Large intestine (tissue), 3 donors: ENCODE data around the gene SLC25A21. TPM values are rescaled to one million over a fixed set of nuclear protein-coding genes. Genes with fewer than 3 reads are reported as not detected.

Experiments
- DNase-seq, 2 donors: peaks; one replicate each; pipeline versions ENCODE4 v3.0.0 to v3.0.0-alpha.2; 2013
- H3K27ac ChIP-seq: one replicate; pipeline ENCODE4 v1.5.1; 2013; ENCODE audit warnings: low read length
- H3K27me3 ChIP-seq: 2 replicates; pipeline ENCODE4 v1.6.1; 2013; ENCODE audit warnings: low read length; ENCODE audit not compliant: control insufficient read depth, insufficient read depth
- H3K36me3 ChIP-seq: 2 replicates; pipeline ENCODE4 v1.6.1; 2013; ENCODE audit warnings: low read length; ENCODE audit not compliant: control insufficient read depth, insufficient read depth
- H3K4me1 ChIP-seq: one replicate; pipeline ENCODE4 v1.6.1; 2013; ENCODE audit warnings: low read length; ENCODE audit not compliant: control insufficient read depth, insufficient read depth
- H3K4me3 ChIP-seq: one replicate; pipeline ENCODE4 v1.5.1; 2013; ENCODE audit warnings: low read length
- H3K9me3 ChIP-seq: one replicate; pipeline ENCODE4 v1.6.1; 2013; ENCODE audit warnings: mild to moderate bottlenecking, low read depth, low read length, moderate library complexity; ENCODE audit not compliant: control insufficient read depth
- WGBS: methylation state at CpG from one replicate; pipeline ENCODE4 v1.1.5; 2013; ENCODE audit warnings: low lambda C conversion rate; ENCODE audit not compliant: insufficient coverage; 5-methylcytosine and 5-hydroxymethylcytosine counted together
- polyA plus RNA-seq: library from polyadenylated mRNA; unstranded; fragments of 120-200 nt; gene quantifications from one replicate; pipeline ENCODE4 v1.2.1, GENCODE V29; 2013

The SLC25A21 gene
- polyA plus RNA-seq, 1 donor = 0.58 TPM

DNA sequence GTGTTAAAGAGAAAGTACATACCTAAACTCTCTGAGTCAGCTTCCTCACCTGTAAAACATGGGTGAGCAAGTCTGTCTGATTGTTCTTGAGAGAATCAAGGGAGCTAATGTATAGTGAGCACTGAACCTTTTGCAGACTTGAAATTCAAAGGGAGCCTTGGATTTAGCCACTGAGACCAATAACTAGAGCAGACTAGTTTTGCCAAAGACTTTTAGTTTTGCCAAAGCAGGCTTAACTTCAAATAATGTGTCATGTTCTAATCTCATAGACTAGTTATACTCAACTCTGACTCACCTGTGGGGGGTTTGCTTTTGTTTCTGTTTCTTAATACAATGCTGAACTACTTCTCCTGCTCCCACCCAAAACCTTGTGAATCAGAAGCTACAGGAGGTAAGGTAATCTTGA, 123.7 kb downstream of the SLC25A21 start:
- Histone ChIP-seq H3K9me3 (no peaks in the 10 kb centered on the region), H3K4me1 (no peaks in the 10 kb centered on the region), H3K36me3 (no peaks in the 10 kb centered on the region), H3K27ac (no peak overlapping the region), H3K27me3 (no peaks in the 10 kb centered on the region), H3K4me3 (no peak overlapping the region)
- no peak for DNase-seq

DNA sequence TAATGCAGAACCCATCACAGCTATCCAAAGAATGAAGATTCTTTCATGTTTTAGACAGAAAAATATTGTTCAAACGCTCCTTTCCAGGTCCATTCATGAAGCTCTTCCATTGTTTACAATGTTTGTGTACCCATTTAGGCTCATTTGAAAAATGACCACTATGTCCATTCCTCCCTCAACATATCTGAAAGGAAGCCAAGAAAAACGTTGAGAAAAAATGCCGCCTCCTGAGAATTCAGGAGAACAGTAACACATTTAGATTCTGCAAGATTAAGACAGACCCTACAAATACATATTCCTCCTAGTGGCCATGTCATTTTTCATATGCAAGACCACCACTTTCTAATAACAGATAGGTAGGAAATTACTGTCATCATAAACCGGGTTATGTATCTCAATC, 124.4 kb downstream of the SLC25A21 start:
- Histone ChIP-seq H3K9me3 (no peaks in the 10 kb centered on the region), H3K4me3 (no peak overlapping the region), H3K27me3 (no peaks in the 10 kb centered on the region), H3K36me3 (no peaks in the 10 kb centered on the region), H3K27ac (no peak overlapping the region), H3K4me1 (no peaks in the 10 kb centered on the region)
- DNase-seq = no peak
- WGBS = no CpG with 5 or more reads among the region's 4 CpGs

DNA sequence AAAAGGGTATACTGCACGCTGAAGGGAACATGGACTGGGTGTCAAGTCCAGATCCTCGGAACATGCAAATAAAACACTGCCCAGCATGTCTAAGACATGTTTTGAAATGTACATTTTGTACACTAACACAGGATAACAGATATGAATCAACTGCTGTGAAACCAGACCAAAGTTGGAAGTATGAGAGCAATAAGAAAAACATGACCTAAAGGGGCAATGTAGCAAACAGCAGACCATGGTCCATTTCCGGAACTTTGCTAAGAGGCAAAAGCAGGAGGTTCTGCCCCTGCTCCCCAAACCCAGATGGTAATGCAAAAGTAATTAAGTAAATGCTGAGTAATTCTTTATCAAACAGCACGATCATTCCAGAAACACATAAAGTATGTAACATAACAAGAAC, 125.2 kb downstream of the SLC25A21 start:
- Histone ChIP-seq H3K36me3 (no peaks in the 10 kb centered on the region), H3K4me1 (no peaks in the 10 kb centered on the region), H3K9me3 (no peaks in the 10 kb centered on the region), H3K4me3 (no peak overlapping the region), H3K27ac (no peak overlapping the region), H3K27me3 (no peaks in the 10 kb centered on the region)
- WGBS = 88% methylated on average over 1 of the region's 4 CpGs
- DNase-seq = no peak

DNA sequence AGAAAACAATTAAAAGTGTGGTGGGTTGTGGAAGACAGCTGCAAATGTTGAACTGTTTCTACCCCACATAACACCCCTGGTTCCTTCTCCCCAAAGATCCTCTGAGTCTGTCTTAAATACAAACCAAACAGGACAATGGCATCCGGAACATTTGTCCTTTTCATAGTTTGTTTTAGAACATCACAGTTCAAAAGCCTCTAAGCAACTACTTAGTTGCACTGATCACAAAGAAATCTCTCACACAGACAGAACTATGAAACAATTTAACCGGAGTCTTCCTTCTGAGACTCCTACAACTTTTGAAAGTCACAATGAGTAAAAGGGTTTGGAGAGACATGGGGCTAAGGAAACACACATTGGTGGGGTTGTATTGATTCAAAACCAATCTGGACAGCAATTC, 125.6 kb downstream of the SLC25A21 start:
- Histone ChIP-seq H3K27me3 (no peaks in the 10 kb centered on the region), H3K4me3 (no peak overlapping the region), H3K9me3 (no peaks in the 10 kb centered on the region), H3K36me3 (no peaks in the 10 kb centered on the region), H3K27ac (no peak overlapping the region), H3K4me1 (no peaks in the 10 kb centered on the region)
- no peak for DNase-seq
- no CpG with 5 or more reads among the region's 2 CpGs for WGBS

- Histone ChIP-seq H3K9me3 (no peaks in the 10 kb centered on the region), H3K27me3 (no peaks in the 10 kb centered on the region), H3K4me1 (no peaks in the 10 kb centered on the region), H3K4me3 (no peak overlapping the region), H3K27ac (no peak overlapping the region), H3K36me3 (no peaks in the 10 kb centered on the region)
- WGBS = 80% methylated on average over 1 of the region's 5 CpGs
- DNase-seq = no peak
Observed at GRCh38 chr14:37045340-37046061, 126.9 kb downstream of the SLC25A21 start.

DNA sequence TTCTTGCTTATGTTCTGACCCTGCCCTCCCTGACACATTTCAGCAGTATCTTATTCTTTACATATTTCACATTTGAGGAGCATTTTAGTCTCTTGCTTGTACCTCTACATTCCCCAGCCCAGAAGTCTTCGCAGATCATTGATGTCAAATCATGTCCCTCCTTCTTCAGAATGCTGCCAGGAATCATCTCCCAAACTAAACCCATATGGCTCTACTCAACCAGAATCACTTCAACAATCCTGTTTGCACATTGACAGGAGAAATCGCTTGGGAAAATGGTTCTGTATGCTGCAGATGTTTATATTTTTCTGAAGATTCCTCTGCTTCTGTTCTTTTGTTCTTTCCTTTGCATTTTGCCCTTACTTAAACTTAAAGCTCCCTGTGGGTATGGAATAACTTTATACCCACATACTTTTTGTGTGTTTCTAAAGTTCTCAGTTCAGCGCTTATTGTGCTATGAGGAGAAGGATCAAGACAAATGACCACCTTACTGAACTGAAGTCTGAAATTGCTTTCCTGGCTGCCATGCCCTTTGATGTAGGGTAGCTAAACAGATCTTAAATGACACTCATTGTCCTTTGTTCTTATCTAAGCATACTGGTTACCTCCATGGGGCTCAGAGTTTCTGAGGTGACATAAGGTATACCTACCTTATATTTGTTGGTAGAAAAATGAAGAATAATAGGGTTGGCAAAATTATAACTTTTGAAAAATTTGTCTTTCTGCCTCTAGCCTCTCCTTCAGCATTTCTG, 134.6 kb downstream of the SLC25A21 start:
- DNase-seq = no peak
- no peaks in the 10 kb centered on the region for H3K27me3 ChIP-seq
- H3K4me1 ChIP-seq = no peaks in the 10 kb centered on the region
- H3K9me3 ChIP-seq = no peaks in the 10 kb centered on the region
- 100% methylated on average over 1 of the region's 3 CpGs for WGBS
- H3K36me3 ChIP-seq = no peaks in the 10 kb centered on the region
- H3K4me3 ChIP-seq = no peak overlapping the region
- H3K27ac ChIP-seq = no peak overlapping the region

DNA sequence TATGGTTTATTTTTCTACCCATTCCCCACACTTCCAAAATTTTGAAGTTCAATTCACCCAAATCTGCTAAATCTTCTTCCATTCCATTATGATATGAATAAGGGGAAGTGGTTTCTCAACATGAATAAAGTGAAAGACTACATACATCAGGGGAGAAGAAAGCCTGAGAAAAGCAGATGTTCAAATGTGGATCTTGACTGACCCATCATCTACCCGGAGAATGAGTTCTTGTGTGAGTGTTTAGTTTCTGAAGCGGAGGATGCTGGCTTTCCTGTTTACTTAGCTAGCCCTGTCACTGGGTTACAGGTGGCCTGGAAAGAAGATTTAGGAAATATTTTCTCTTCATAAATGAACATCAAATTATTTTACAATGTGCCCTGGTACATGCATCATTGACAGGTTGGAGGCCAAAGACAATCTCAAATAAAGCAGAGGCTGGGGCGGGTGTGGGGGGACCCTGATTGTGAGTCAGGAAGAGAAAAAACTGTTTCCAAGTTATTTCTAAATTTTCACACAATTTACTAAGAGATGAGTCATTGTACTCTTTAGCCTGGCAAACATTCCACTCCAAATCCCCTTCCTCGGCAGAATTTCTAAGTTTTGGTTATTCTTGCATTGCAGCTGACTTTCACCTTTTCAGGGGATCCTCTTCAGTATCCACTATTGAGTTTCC, 135.6 kb downstream of the SLC25A21 start:
- no peaks in the 10 kb centered on the region for H3K27me3 ChIP-seq
- no peak overlapping the region for H3K4me3 ChIP-seq
- H3K9me3 ChIP-seq = no peaks in the 10 kb centered on the region
- no peaks in the 10 kb centered on the region for H3K36me3 ChIP-seq
- H3K4me1 ChIP-seq = no peaks in the 10 kb centered on the region
- H3K27ac ChIP-seq = no peak overlapping the region
- no peak for DNase-seq
- 0% methylated on average over 1 of the region's 4 CpGs for WGBS

DNA sequence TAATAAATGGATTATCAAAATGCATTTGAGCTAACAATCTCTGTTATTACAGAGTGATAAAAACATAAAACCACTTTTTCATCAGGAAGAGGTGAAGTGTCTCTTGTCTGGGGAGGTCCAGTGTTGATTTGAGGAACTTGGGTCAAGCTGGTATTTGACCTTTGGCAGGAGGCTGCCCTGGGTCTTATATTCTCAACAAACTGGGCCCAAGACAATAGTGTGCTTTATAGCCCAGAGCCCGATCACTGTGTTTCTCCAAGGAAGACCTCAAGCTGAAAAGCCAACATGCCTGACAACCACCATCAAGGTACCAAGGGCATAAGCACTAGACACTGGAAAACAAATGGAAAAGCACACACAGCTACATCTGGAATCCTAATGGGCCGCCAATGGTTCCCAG, 137.0 kb downstream of the SLC25A21 start:
- WGBS = no CpG with 5 or more reads among the region's 2 CpGs
- no peaks in the 10 kb centered on the region for H3K4me1 ChIP-seq
- no peaks in the 10 kb centered on the region for H3K9me3 ChIP-seq
- no peak overlapping the region for H3K27ac ChIP-seq
- DNase-seq = no peak
- no peak overlapping the region for H3K4me3 ChIP-seq
- H3K27me3 ChIP-seq = no peaks in the 10 kb centered on the region
- no peaks in the 10 kb centered on the region for H3K36me3 ChIP-seq

- H3K36me3 ChIP-seq = no peaks in the 10 kb centered on the region
- H3K9me3 ChIP-seq = no peaks in the 10 kb centered on the region
- H3K4me3 ChIP-seq = no peak overlapping the region
- H3K4me1 ChIP-seq = no peaks in the 10 kb centered on the region
- no peak for DNase-seq
- no peaks in the 10 kb centered on the region for H3K27me3 ChIP-seq
- WGBS = 90% methylated on average over 2 of the region's 11 CpGs
- no peak overlapping the region for H3K27ac ChIP-seq
Observed at GRCh38 chr14:37034410-37035285, 137.8 kb downstream of the SLC25A21 start.

- Histone ChIP-seq H3K27me3 (no peaks in the 10 kb centered on the region), H3K9me3 (no peaks in the 10 kb centered on the region), H3K4me3 (no peak overlapping the region), H3K27ac (no peak overlapping the region), H3K36me3 (no peaks in the 10 kb centered on the region), H3K4me1 (no peaks in the 10 kb centered on the region)
- WGBS = 80% methylated on average over 1 of the region's 1 CpG
- DNase-seq = no peak
Observed at GRCh38 chr14:37032863-37033262, 139.5 kb downstream of the SLC25A21 start.
